Glomerular endothelial cell (primary cell): ENCODE results near the gene BTNL9. TPM values are rescaled to one million over a fixed set of nuclear protein-coding genes. Genes with fewer than 3 reads are reported as not detected.
"Not testable (repeated sequence)": the region's sequence is repeated elsewhere in the genome, so short reads cannot be mapped to it uniquely, and the experiment has no call there.

Source experiments
- DNase-seq: peaks from one replicate; pipeline ENCODE4 v3.0.0-alpha.2; 2011; ENCODE audit warnings: low read depth, low spot score; ENCODE audit errors: extremely low read depth
- total RNA-seq: library from RNA; depleted of rRNA; stranded (reverse); fragments of >200 nt; gene quantifications from 2 replicates; pipeline ENCODE4 v1.2.3, GENCODE V29; 2015

Gene BTNL9
- total RNA-seq, 1 donor from 2014 or later = 2.8 TPM

GRCh38 chr5:181042036-181042713 is 2.1 kb downstream of the BTNL9 start:
- no peak for DNase-seq

GRCh38 chr5:181042722-181043121 is 2.7 kb downstream of the BTNL9 start:
- no peak for DNase-seq

GRCh38 chr5:181043285-181044092 is 3.4 kb downstream of the BTNL9 start:
- no peak for DNase-seq

DNA sequence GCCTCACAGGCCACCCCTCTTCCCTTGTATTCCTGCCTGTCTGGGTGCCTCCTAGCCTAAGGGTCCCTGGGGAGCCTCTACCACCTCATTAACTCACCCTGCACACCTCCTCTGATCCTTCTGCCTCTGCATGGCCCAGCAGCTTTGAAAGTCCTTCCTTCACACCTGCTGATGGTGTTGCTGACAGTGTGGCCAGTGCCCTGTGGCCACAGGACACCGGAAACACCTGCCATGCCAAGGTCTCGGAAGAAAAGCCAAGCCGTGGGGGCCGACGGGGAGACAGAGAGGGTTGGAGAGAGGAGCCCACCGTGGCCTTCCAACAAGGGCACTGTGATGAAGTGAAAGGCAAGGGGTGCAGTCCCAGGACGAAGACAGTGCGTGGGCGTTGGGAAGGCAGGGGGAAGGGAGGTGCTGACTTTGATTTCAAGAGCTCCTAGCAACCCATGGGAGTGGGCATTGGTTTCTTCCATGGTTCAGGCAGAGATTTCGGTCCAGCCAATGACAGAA is 4.1 kb downstream of the BTNL9 start:
- DNase-seq = no peak

GRCh38 chr5:181044662-181045305 is 4.7 kb downstream of the BTNL9 start:
- DNase-seq = no peak

GRCh38 chr5:181045316-181045715 is 5.2 kb downstream of the BTNL9 start:
- no peak for DNase-seq

DNA sequence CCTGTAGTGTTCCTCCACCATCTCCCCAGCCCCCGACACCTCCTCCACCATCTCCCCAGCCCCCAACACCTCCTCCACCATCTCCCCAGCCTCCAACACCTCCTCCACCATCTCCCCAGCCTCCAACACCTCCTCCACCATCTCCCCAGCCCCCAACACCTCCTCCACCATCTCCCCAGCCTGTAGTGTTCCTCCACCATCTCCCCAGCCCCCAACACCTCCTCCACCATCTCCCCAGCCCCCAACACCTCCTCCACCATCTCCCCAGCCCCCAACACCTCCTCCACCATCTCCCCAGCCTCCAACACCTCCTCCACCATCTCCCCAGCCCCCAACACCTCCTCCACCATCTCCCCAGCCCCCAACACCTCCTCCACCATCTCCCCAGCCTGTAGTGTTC is 5.8 kb downstream of the BTNL9 start:
- DNase-seq = not testable (repeated sequence)

DNA sequence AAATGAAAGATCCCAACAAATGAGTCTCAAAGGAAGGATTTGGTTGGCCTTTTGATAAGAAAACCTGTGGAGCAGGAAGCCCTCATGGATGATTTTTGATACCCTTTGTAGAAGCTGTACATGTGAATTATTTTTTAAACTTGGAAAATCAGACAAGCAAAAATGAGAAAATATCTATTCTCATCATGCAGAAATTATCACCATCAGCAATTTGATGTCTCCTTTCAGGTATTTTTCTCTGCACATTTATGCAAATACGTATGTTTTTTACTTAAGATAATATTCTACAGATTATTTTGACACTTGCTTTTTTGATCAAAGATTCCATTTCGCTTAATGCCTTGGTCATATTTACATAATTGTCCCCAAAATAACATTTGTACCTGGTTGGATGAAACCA is 7.2 kb downstream of the BTNL9 start:
- DNase-seq = no peak

DNA sequence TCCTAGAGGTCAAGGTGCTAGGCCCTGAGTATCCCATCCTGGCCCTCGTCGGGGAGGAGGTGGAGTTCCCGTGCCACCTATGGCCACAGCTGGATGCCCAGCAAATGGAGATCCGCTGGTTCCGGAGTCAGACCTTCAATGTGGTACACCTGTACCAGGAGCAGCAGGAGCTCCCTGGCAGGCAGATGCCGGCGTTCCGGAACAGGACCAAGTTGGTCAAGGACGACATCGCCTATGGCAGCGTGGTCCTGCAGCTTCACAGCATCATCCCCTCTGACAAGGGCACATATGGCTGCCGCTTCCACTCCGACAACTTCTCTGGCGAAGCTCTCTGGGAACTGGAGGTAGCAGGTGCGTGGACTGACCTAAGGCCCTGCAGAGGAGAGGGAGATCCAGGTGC is 7.9 kb downstream of the BTNL9 start:
- no peak for DNase-seq

DNA sequence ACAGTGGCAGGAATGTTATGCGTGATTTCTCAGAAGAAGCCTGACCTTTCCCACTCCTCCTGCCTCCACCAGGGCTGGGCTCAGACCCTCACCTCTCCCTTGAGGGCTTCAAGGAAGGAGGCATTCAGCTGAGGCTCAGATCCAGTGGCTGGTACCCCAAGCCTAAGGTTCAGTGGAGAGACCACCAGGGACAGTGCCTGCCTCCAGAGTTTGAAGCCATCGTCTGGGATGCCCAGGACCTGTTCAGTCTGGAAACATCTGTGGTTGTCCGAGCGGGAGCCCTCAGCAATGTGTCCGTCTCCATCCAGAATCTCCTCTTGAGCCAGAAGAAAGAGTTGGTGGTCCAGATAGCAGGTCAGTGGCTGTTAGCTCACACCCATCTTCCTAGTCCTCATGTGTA is 9.9 kb downstream of the BTNL9 start:
- no peak for DNase-seq

DNA sequence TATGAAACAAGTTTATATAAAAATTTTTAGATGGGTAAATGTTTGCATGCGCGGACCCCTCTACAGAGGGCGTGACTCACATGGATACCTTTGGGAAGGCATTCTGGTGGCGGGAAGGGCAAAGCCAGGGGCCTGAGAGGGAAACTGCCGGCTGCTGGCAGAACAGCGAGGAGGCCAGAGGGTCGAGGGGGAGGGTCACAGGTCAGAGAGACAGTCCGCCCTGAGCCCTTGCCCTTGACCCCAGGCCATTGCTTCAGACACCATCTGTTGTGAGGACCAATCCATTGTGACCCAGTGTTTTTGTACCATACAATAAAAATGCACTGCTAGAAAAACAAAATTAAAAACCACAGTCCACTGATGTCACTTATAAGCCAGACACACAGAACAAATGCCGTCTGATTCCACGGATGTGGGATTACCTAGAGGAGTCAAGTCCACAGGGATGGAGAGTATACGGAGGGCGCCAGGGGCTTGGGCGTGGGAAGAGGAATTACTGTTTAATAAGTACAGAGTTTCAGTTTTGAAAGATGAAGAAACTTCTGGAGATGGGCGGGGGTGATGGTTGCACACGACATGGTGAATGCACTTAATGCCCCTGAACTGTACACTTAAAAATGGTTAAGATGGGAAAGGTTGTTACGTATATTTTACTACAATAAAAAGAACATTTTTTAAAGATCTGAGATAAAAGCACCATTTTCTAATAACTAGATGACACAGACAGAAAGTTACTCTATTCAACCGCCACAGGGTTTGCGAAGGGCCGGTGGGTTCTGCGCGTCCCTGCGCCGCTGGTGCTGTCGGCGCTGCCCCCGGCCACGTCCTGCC is 12.0 kb downstream of the BTNL9 start:
- no peak for DNase-seq

GRCh38 chr5:181052672-181053487 is 12.8 kb downstream of the BTNL9 start:
- DNase-seq = no peak

- no peak for DNase-seq
Measured at GRCh38 chr5:181053488-181054121, 13.5 kb downstream of the BTNL9 start.

DNA sequence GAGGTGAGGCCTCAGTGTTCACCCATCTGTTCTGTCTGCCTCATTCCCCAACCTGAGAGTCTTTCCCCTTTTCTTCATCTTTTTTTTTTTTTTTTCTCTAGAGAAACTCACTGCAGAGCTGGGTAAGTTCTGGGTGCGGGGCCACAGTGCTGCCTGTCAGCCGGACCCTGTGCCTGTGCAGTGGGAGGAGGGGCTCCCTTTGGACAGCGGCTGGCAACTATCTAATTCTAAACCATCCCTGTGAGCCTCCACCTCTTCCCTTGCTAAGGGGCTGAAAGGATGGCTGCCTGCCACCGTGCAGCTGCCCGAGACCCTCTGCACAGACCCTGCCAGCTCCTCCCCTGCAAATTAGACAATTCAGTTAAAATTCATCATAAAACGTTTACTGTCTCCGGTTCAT is 14.1 kb downstream of the BTNL9 start:
- no peak for DNase-seq

DNA sequence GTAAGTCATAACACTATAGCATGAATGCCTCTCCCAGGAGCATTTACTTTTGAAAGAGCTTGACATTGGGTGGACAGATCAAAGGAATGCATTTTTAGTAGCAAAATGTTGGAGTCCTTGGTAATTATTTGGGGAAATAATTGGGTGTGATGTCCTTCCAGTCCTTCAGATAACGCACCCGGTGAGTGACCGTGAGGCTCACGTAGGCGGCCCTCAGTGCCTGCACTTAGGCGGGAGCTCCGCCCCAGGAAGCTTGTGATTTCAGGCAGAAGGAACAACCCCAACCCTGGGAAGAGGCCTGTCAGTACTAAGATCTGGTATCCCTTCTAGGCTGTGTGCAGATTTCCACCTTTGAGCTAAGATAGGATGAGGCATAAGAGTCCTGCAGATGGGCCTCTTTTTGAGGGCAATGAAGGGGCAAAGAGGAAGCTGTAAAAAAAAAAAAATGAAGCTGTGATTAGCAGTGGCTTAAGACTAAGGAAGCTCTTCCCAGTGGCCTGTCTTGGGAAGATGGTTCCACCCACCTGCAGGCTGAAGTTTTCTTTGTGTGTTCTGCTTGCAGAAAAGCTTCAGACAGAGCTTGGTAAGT is 14.9 kb downstream of the BTNL9 start:
- no peak for DNase-seq

- DNase-seq = no peak
Measured at GRCh38 chr5:181056431-181056830, 16.4 kb downstream of the BTNL9 start.

DNA sequence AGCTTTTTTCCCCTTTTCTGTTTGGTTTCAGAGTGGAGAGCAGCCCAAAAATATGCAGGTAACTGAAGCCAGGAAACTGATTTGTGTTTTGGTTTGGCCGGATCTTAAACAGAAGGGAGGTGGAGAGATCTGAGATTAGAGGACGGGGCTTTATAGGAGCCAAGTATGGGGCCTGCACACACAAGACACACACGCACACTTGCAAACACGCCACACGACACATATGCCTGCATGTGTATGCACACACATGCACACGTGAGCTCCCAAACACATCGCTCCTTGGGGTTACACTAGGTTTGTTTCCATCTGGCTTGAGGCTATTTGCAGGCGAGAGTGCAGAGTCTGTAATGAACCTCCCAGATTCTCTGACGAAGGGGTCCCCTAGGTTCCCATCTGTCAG is 18.3 kb downstream of the BTNL9 start:
- DNase-seq = no peak

- DNase-seq = no peak
Measured at GRCh38 chr5:181058786-181059296, 18.8 kb downstream of the BTNL9 start.
